SK-N-SH (cell line): ENCODE results near the gene NUMBL.

ENCODE experiments used
- CHD2 ChIP-seq: fragments of 150-350 bp; IDR thresholded peaks from 2 replicates; pipeline ENCODE4 v1.6.1; 2018; ENCODE audit warnings: low read length; ENCODE audit not compliant: partially characterized antibody
- SMC3 ChIP-seq: IDR thresholded peaks from 2 replicates; pipeline ENCODE4 v1.6.1; 2012; ENCODE audit warnings: low read depth, low read length, improper control_type of control experiment

GRCh38 chr19:40737102-40737644 lies 46.7 kb upstream of the NUMBL start:
- TF ChIP-seq SMC3 = no peak
- no peak for TF ChIP-seq CHD2
